Breast epithelium (tissue), 3 donors: Measurements from ENCODE around the gene CCL14.

Experiments
- CTCF ChIP-seq, 3 donors: fragments of 450-650 bp; IDR thresholded peaks; one replicate each; pipeline ENCODE4 v1.5.1; 2016 to 2017; ENCODE audit warnings: antibody characterized with exemption in 3 of 3, mild to moderate bottlenecking in 3 of 3, moderate library complexity in 3 of 3
- POLR2AphosphoS5 ChIP-seq, 3 donors: sonication (generic); formaldehyde crosslinking; IDR thresholded peaks; one replicate each; pipeline ENCODE4 v1.6.1; 2017; ENCODE audit warnings: antibody characterized with exemption in 3 of 3

GRCh38 chr17:35973333-35974260 lies 12.9 kb downstream of the CCL14 start:
- TF ChIP-seq CTCF (IDR thresholded peaks at IDR 0.05) (no peak), POLR2AphosphoS5 (IDR thresholded peaks at IDR 0.05) (no peak)
